Panc1 (cell line): ENCODE data around the gene B4GALT2. TPM values are rescaled to one million over a fixed set of nuclear protein-coding genes. Genes with fewer than 3 reads are reported as not detected.

ENCODE experiments used
- ATAC-seq: fragments of 200-7000 bp; cut with Tn5 transposase; 2 replicates; pipeline ENCODE4 v1.9.1; 2020; ENCODE audit warnings: mild to moderate bottlenecking, moderate library complexity
- BruUV-seq: library from RNA; stranded (reverse); fragments of 400-500 nt; replicated peaks from 2 replicates; lab custom pipeline; 2021; lab: Mats Ljungman, UMichigan
- CTCF ChIA-PET: fragments of 300-600 bp; sonication (Branson Sonifier 250); formaldehyde crosslinking; loops from one replicate; lab custom pipeline; 2022; ENCODE audit warnings: antibody characterized with exemption; lab: Charles Lee
- POLR2A ChIA-PET: fragments of 300-600 bp; sonication (Branson Sonifier 250); formaldehyde crosslinking; loops from one replicate; lab custom pipeline; 2022; ENCODE audit warnings: antibody characterized with exemption; lab: Charles Lee
- DNase-seq: peaks from one replicate; pipeline ENCODE4 v3.0.0-alpha.2; 2010; ENCODE audit warnings: low read depth, low spot score
- H3K27ac ChIP-seq: 2 replicates; pipeline ENCODE4 v1.5.1; 2011; ENCODE audit warnings: mild to moderate bottlenecking, low read length, inconsistent platforms
- H3K27me3 ChIP-seq: fragments of 200-500 bp; sonication (Bioruptor generic); 2 replicates; pipeline ENCODE4 v1.6.0; 2014; ENCODE audit warnings: low read length, inconsistent platforms; ENCODE audit not compliant: control insufficient read depth, insufficient read depth
- H3K36me3 ChIP-seq: fragments of 200-500 bp; sonication (Bioruptor generic); 2 replicates; pipeline ENCODE4 v1.5.1; 2014; ENCODE audit warnings: inconsistent platforms, mild to moderate bottlenecking, low read length, moderate library complexity; ENCODE audit not compliant: control insufficient read depth, insufficient read depth
- H3K4me1 ChIP-seq: 2 replicates; pipeline ENCODE4 v1.5.1; 2011; ENCODE audit warnings: inconsistent platforms, mild to moderate bottlenecking, low read length, moderate library complexity; ENCODE audit not compliant: control insufficient read depth, insufficient read depth
- H3K4me3 ChIP-seq, 2 experiments: 2 replicates each; pipeline ENCODE4 v1.5.1; 2011 to 2012; ENCODE audit warnings: low read depth in 2 of 2, low read length in 2 of 2, mild to moderate bottlenecking in 2 of 2, inconsistent platforms in 1 of 2, moderate library complexity in 1 of 2
- H3K9me3 ChIP-seq: fragments of 200-500 bp; sonication (Bioruptor generic); 2 replicates; pipeline ENCODE4 v1.5.1; 2014; ENCODE audit warnings: low read depth, mild to moderate bottlenecking, inconsistent platforms, low read length, moderate library complexity; ENCODE audit not compliant: control insufficient read depth, insufficient read depth
- CTCF ChIP-seq: fragments of 450-650 bp; IDR thresholded peaks from 2 replicates; pipeline ENCODE4 v1.5.1; 2017; ENCODE audit warnings: mild to moderate bottlenecking
- POLR2AphosphoS5 ChIP-seq: IDR thresholded peaks from 2 replicates; pipeline ENCODE4 v1.6.1; 2012; ENCODE audit warnings: mild to moderate bottlenecking, low read depth, low read length, moderate library complexity
- REST ChIP-seq, 2 experiments: IDR thresholded peaks; 2 replicates each; pipeline ENCODE4 v1.6.1; 2011 to 2012; ENCODE audit warnings: low read depth in 2 of 2, control low read depth in 1 of 2, low read length in 1 of 2, mild to moderate bottlenecking in 1 of 2, moderate library complexity in 1 of 2; ENCODE audit not compliant: insufficient read depth in 1 of 2
- SIN3A ChIP-seq: IDR thresholded peaks from 2 replicates; pipeline ENCODE4 v1.6.1; 2012; ENCODE audit warnings: low read depth, mild to moderate bottlenecking, low read length, moderate library complexity, borderline replicate concordance; ENCODE audit not compliant: insufficient read depth
- TCF7L2 ChIP-seq: IDR thresholded peaks from 2 replicates; pipeline ENCODE4 v1.6.1; 2011; ENCODE audit warnings: mild to moderate bottlenecking, low read depth, low read length, inconsistent platforms
- in situ Hi-C: cut with HindIII; loops from 2 replicates; pipeline ENCODE4 v1.10.0; 2016; ENCODE audit warnings: low sequenced_read_pairs, low pct_unique_long_range_greater_than_20kb
- intact Hi-C: fragments of 100-400 bp; cut with micrococcal nuclease; formaldehyde crosslinking; loops from one replicate; pipeline ENCODE4 v1.10.0; 2022; ENCODE audit not compliant: unreplicated experiment
- total RNA-seq: library from RNA; stranded (reverse); gene quantifications from one replicate; pipeline ENCODE4 v1.2.1, GENCODE V29; 2021; ENCODE audit not compliant: unreplicated experiment

B4GALT2 gene
- total RNA-seq, 1 experiment from 2014 or later = 90.1 TPM

- ATAC-seq (peak; percentile 40), DNase-seq (no peak)
- peaks cover 18% of the 10 kb centered on the region for H3K4me1 ChIP-seq
- no peak overlapping the region for H3K4me3 ChIP-seq
- TF ChIP-seq SIN3A = no peak
- no peak for TF ChIP-seq TCF7L2
- TF ChIP-seq CTCF = no peak
- TF ChIP-seq REST (IDR thresholded peaks at IDR 0.05; ENCODE audit: insufficient read depth in 1 of 2, low read depth in 2 of 2, low read length in 1 of 2) = no peak
- TF ChIP-seq POLR2AphosphoS5 = no peak
- no TSS peak for BruUV-seq
- ChIA-PET CTCF (no interaction called here), POLR2A (no interaction called here)
- no peaks in the 10 kb centered on the region for H3K9me3 ChIP-seq
- intact Hi-C loops (no loop called here), in situ Hi-C loops (no loop called here)
- H3K27ac ChIP-seq = no peak overlapping the region
- H3K36me3 ChIP-seq = no peaks in the 10 kb centered on the region
- H3K27me3 ChIP-seq = no peaks in the 10 kb centered on the region
These were observed 46.0 kb downstream of the B4GALT2 start for GRCh38 chr1:44024903-44025525.

- Histone ChIP-seq H3K27me3 (no peaks in the 10 kb centered on the region), H3K4me1 (peaks cover 18% of the 10 kb centered on the region), H3K27ac (no peak overlapping the region), H3K4me3 (no peak overlapping the region), H3K9me3 (no peaks in the 10 kb centered on the region), H3K36me3 (no peaks in the 10 kb centered on the region; the same call in 1 of the 2 replicates)
- BruUV-seq = no TSS peak
- ChIA-PET CTCF (no interaction called here), POLR2A (no interaction called here)
- DNase-seq (no peak), ATAC-seq (no peak)
- TF ChIP-seq TCF7L2 (no peak), SIN3A (no peak), REST (IDR thresholded peaks at IDR 0.05; ENCODE audit: insufficient read depth in 1 of 2, low read depth in 2 of 2, low read length in 1 of 2) (no peak), CTCF (no peak), POLR2AphosphoS5 (no peak)
- intact Hi-C loops (no loop called here), in situ Hi-C loops (no loop called here)
These were observed 46.8 kb downstream of the B4GALT2 start for GRCh38 chr1:44025816-44026215.
